GM19240 (cell line): ENCODE data around the gene SLC48A1.
"Not testable (repeated sequence)": the region's sequence is repeated elsewhere in the genome, so short reads cannot be mapped to it uniquely, and the experiment has no call there.

Experiments
- DNase-seq: peaks from one replicate; pipeline ENCODE4 v3.0.0; 2011; ENCODE audit warnings: low spot score; ENCODE audit not compliant: insufficient read length

Gene SLC48A1

DNA sequence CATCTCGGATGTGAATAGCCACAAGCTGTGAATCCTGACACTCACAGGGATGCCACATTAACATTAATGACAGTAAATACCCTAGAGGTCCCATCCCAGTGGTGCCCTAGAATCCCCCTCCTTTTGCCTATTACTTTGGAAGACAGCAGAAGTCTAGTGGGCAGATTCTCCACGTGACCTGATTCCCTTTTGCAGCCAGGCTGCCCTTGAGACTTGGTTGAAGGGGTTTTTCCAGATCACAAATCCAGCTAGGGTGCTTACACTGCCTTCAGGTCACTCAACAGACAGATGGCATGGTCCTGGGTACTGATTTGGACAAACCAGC lies 38.0 kb downstream of the SLC48A1 start:
- no peak for DNase-seq

DNA sequence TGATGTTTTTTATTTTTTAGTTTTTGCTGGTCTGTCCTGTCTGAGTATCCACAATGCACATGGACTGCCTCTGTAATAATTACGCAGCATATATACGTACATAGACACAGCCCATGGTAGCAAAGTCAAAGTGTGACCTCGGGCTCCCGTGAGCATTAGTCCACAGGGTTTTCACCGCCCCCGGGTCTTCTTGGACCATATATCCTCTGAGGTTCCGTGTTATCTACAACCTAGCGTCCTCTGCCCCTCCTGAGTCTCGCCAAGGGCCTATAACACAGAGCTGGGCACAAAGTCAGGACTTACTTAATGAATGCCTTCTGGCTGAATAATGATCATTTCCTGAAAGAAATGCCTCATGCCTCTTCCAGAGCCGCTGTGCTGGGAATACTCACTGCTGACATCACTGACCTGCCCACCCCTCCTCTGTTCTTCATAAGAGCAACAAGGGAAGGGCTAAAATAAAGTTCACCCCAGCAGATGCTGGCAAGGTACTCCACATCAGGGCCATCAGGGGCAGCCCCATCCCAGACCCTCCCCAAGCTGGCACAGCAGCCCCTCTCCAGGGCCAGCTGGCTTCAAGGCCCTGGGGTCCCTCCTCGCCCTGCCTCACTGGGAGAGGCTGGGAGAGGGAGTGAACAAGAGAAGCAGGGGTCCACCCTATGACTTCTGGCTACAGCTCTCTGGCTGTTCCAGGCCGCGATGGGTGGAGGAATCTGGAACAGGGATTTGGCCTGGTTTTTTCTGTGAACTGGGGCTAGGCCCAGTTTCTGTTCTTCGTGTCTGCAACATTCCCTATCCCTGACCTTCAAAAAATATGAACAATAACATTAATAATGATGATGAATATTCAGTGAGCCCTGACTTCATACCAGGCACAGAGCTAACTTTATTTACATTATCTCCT lies 38.8 kb downstream of the SLC48A1 start:
- no peak for DNase-seq

DNA sequence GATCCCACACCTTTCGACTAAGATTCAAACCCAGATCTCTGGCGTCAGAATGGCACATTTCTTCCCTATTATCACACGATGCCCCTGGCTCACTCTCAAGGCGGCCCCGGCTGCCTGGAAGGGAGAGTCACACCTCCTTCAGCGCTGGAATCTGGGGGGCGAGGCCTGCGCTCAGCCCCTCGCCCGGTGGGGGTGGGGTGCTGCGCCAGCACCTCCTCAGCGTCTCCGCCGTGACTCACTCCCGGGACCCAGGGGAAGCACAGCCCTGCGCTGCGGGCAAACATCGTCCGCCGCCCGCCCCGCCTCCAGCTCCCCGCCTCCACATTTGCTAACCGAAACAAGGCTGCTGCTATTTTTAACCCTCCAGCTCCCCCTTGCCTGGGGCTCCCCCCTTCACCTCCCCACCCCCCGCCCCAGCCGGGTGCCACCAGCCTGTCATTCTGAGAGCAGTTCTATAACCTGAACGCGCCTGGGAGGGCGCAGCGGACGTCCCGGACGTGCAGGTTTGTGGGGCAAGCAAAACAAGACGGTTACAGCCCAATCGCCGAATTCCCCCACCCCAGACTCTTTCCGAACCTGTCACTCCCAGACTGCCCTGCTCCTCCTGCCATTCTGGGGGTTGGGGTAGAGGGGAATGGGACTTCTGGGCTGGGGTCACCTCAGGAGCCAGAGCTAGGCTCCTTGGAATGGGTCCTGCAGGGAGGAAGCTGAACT lies 39.9 kb downstream of the SLC48A1 start:
- DNase-seq, result peak; percentile 85

DNA sequence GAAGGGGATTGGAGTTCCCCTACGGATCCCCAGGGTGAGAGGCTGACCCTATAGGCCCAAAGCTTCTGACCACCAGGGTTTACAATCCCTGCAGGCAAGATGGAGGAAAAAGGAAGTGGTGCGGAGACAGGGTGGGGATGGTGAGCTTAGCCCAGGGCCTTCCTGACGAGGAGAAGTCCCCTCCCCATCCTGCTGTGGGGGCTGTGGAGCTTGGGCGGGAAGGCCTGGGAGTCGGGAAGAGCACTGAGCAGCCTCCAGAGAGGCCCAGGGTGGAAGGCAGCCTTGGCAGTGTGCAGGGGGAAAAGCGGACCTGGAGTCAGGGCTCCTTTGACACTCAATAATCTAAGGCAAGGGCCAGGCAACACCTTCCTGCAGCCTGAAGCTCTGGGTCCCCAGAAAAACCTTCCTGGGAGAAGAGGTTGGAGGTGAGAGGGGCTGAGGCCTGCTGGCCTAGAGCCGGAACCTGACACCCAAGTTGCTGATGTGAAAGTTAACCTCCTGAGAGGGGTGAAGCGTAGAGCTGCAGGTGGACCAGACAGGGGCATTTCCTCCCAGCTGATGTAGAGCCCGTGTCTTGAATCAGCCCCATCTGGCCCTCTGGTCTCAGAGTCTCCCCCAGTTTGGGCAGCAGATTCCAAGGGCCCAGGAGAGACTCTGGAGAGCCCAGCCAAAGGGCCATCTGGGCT lies 40.6 kb downstream of the SLC48A1 start:
- DNase-seq, result no peak

GRCh38 chr12:47814539-47815170 lies 41.6 kb downstream of the SLC48A1 start:
- no peak for DNase-seq

DNA sequence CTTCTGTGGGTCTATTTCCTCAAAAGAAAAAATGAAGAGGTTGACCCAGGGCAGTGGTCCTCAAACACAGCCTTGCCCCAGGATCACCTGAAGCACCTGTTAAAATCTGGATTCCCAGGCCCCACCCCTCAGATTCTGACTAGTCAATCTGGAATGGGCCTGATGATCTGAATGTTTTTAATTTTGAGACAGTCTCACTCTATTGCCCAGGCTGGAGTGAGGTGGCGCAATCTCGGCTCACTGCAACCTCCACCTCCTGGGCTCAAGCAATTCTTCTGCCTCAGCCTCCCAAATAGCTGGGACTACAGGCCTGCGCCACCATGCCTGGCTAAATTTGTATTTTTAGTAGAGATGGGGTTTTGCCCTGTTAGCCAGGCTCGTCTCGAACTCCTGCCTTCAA lies 42.4 kb downstream of the SLC48A1 start:
- DNase-seq, result not testable (repeated sequence)

DNA sequence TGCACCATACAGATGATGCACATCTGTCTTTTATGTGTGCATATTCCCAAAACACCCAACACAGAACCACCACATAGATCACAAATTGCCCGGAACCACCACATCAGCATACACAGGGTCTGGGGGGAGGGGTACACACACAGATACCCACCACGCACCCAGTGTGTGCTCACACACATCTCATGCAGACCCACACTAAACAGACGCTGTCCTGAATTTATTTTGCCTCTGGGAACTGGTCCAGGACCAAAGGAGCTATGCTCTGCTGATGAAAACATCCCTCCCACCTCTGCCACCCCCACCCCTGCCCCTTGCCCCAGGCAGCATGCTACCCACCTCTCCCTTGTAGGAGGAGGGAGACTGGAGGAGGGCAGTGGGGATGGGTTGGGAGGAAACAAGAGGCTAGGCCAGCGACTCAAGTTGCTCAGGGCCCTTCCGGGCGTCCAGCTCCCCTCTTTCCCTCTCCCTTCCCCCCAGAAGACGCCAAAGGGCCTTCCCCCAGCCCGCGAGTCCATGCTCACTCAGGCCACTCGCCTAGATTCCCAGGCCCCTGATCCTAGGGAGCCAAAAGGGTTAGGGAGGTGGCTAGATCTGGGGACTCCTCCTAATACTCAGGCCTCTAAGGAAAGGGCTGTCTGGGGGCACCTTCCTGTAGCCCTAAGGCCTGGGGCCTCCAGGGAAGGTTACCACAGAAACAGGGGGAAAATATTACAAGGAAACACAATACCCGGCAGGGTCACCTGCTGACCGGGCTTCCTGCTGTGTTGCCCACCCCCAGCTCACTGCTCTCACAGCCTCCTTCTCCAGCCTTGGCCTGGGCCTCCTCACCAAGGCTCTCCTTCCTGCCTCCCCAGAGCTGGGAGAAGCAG lies 43.6 kb downstream of the SLC48A1 start:
- DNase-seq, result no peak

DNA sequence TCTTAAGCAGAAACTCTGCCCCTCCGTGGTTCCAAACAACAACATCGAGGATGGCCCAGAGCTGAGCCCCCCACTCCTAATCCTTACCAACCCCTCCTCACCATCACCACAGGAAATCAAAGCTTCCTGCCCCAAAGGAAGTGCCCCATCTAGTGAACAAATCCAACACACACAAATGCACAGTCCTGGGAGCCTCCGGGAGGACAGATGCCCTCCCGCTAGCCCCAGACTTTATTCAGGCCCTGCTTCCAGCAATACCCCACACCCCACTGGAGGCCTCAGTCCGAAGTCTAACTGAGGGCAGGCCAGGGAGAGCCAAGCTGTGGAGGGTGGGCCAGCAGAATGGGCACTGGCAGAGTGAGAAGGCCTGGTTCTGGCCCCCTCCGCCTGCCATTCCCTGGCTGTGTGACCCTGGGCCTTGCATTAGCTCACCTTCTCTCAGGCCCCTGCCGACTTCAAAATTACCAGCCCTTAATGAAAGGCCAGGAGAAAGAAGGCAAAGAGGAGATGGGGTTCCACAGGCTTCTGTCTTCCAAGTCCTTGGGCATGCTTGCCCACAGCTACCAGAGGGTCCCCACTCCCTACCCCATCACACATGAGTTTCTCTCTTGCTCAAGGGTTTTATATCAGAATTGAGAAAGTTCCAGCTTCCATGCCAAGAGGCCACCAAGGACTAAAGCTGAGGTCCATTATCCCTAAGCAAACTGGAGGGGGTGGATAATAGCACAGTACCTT lies 44.4 kb downstream of the SLC48A1 start:
- no peak for DNase-seq

- no peak for DNase-seq
These were observed 45.0 kb downstream of the SLC48A1 start for GRCh38 chr12:47818007-47818376.

GRCh38 chr12:47818467-47819137 lies 45.6 kb downstream of the SLC48A1 start:
- no peak for DNase-seq

DNA sequence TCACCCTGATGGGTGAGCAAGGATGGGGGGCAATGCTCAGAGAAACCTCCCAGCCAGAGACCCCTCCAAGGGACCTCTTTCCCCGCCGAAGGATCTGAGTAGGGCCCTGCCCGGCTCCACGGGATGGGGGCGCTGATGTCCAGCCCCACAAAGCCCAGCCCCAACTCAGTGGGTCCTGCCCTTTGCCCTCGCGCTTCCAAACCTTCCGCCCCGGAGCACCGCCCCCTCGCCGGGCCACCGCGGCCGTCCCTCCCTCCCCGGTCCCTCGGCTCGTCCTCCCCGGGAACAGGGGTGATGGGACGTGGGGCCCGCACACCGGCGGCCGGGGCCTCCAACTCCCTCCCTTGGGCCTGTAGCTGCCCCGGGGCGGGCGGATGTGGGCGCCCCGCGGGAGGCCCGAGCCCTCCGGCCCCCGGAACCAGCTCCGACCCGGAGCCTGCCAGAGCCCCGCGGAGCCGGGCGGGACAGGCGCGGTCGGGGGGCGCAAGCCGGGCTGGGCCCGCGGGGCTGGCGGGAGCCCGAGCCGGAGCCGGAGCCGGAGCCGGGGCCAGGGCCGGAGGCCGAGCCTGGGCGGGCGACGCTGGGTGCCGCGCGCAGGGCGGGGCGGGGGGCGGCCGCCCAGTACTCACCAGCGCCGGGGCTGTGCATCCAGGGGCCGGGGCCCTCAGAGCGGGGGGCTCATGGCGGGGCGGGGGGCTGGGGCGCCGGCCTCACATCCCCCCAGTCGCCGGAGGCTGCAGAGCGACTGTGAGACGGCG lies 46.3 kb downstream of the SLC48A1 start:
- DNase-seq, result no peak

DNA sequence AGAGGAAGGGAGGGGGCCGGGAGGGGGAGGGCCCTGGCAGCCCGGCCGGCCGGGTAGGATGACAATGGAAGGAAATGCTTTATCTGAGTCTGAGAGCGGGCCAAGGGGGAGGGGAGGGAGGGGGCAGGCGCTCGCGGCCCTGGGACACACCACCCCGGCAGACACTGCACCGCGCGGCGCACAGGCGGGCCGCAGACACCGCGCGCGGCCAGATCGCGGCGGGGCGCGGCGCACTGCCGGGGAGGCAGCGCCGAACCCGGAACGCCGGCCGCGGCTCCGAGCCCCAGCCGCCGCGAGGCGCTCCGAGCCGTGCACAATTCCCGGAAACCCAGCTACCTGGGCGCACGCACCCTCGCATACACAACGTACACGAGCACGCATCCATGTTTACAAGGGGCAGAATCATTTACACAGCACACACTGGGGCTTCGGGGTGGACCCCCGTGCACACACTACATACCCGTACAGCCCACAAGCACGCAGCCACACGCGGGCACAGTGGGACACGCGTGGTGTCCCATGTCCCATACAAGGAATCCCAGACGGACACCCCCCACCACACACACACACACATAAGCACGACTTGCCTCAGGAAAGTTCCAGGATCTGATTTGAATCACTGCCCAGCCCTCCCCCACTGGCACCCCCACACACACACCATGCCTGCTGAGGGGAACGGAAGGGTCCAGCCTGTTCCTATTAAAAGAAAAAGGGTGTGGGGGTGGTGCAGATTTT lies 47.0 kb downstream of the SLC48A1 start, which contains the start of gene HDAC7:
HDAC7 (minus strand) TSS at position 8 of the 735 bp plus-strand sequence. CDS start 118 bp downstream, outside the sequence.
- DNase-seq, result no peak

DNA sequence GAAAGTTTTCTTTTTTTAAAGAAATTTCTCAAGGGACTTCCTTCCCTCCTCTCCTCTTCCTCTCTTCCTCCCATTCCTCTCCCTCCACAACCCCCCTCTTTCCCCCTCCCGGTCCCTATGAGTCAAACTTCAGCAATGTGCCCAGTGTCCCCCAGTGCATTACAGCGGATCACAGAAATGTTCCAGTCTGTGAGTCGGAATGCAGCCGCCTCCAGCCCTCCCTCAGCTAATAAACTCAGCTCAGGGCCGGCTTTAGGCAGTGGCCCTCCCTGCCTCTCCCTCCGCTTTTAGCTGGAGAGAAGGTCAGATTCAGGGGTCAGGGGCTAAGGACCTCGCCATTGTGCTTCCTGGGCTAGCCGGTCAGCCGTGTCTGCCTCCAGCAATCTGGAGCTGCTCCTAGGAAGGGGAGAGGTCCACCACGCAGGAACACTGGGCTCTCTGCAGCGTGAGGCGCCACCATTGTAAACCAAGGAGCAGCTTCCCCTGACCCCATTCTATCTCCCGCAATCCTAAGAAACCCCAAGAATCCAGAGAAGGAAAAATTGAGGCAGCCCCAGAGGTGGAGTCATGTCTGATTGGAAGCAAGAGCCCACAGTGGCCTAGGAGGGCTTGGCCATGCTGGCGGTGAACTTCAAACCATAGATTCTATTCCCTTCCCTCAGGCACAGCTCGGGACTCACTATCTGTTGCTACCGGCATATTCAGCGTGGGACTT lies 47.8 kb downstream of the SLC48A1 start:
- no peak for DNase-seq

- no peak for DNase-seq
These were observed 48.3 kb downstream of the SLC48A1 start for GRCh38 chr12:47821346-47821706.

DNA sequence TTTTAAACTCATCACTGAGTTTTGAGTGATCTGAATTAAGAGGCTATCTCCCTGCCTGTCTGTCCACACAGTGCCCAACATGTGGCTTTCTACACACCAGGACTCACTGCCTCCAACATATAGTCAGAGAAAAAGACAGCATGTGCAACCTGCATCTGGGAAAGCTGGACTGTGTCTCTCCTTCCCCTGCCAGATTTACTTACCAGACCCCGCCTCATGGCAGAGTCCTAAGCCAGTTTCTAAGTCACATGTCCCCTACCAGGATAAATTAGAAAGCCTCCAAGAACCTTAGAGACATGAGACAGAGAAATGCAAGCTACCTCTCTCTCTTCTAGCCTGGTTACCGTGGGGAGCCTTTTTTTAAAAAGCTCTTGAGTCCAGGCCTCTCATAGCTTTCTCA lies 49.4 kb downstream of the SLC48A1 start:
- DNase-seq, result no peak

- DNase-seq, result no peak
These were observed 49.8 kb downstream of the SLC48A1 start for GRCh38 chr12:47822863-47823262.

DNA sequence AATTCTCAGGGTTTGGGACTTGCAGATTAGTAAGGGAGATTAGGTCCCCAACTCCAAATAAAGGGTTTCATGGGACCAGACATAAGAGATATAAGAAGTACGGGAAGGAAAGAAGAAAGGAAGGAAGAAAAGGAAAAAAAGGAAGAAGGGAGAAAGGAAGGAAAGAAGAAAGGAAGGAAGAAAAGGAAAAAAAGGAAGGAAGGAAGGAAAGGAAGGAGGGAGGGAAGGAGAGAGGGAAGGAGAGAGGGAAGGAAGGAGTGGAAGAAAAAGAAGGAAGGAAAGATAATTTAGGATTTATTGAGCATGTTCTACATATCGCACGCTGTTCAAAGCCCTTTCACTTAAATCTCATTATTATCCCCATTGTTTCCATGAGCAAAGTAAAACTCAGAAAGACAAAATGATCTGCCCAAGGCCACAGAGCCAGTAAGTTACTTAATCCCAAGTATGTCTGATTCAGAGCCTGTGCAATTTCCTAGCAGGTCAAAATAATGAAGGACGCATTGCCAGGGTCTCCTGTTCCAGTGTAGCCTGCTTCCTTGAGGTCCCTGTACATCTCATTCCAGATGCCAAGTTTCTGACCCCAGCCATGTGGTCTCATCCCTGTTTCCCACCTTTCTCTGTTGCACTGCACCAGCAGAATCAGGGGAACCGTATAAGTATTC lies 50.5 kb downstream of the SLC48A1 start:
- DNase-seq, result no peak
